CD4-positive, alpha-beta T cell treated with Interleukin-12 subunit alpha and Interleukin-12 subunit beta, for 1 hour (primary cell): ENCODE measurements around the gene FAM20C.

ENCODE experiments used
- DNase-seq: peaks from one replicate; pipeline ENCODE4 v3.0.0-alpha.2; 2020

Gene FAM20C

DNA sequence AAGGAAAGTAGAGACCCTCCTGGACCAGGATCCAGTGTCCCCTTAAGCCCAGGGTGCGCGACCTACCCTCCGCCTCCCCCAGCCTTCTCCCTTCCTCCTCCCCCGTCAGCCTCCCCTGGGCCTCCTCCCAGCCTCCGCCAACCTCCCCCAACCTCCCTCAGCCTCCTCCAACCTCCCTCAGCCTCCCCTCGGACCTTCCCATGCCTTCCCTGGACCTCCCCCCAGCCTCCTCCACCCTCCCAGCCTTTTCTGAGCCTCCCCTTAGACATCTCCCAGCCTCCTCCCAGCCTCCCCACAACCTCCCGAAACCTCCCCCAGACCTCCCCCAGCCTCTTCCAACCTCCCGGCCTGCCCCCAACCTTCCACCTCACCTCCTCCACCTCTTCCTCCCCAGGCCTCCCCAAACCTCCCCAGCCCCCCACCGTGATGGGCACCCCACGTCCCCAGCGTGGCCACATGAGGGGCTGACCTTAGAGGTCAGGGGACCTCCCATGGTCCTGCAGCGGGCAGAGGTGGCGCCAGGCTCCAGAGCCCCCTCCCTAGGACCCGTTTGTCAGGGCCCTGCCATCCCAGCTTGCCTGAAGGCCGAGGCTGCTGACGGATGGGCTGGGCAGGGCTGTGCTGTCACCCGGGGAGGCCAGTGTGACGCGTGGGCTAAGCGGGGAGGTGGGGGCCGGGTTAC lies 18.8 kb downstream of the FAM20C start:
- DNase-seq: no peak

DNA sequence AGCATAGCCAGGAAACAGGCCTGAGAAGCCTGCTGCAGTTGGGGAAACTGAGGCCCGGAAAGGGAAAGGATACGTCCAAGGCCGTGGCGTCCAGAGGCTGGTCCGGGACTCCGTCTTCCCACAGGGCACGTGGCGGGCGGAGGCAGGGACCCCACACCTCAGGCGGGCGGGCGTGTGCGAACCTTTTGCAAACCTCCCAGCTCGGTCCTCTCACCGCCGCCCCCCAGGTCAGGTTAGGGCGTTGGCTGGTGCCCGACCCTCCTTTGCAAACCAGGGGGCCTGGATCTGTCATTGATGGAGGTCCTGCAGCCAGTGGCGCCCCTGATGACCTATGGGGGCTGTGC lies 19.3 kb downstream of the FAM20C start:
- DNase-seq: no peak

DNA sequence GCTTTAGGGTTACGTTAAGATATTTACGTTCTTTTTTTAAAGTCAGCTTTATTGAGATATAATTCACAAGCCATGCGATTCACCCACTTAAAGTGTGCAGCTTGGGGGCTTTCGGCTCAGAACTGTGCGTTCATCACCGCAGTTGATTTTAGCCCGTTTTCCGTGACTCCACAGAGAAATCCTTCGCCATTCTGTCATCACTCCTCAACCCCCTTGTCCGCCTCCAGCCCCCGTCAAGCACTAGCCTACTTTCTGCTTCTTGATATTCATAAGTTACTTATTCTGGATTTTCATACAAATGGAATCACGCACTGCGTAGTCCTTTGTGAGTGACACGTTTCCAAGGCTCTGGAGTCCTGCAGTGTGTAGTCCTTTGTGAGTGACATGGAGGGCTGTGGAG lies 20.4 kb downstream of the FAM20C start:
- DNase-seq: no peak

DNA sequence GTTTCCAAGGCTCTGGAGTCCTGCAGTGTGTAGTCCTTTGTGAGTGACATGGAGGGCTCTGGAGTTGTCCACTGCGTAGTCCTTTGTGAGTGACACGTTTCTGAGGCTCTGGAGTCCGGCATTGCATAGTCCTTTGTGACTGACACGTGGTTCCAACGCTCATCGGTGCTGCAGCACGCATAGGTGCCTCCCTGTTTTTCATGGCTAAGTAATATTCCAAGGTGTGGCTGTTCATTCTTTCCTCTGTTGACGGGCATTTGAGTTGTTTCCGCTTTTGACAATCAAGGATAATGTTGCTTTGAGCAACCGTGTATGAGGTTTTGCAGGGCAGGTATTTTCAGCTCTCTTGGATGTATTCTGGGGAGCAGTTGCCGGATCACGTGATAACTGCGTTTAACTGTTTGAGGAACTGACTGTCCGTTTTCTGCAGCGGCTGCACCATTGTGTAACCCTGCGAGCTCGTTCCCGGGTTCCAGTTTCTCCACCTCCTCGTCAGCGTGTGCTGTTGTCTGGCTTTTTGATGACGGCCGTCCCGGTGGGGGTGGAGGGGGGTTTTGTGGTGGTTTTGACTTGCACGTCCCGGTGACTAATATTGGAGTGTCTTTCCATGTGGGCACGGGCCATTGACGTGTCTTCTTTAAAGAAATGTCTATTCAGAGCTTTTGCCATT lies 21.1 kb downstream of the FAM20C start:
- no peak for DNase-seq

DNA sequence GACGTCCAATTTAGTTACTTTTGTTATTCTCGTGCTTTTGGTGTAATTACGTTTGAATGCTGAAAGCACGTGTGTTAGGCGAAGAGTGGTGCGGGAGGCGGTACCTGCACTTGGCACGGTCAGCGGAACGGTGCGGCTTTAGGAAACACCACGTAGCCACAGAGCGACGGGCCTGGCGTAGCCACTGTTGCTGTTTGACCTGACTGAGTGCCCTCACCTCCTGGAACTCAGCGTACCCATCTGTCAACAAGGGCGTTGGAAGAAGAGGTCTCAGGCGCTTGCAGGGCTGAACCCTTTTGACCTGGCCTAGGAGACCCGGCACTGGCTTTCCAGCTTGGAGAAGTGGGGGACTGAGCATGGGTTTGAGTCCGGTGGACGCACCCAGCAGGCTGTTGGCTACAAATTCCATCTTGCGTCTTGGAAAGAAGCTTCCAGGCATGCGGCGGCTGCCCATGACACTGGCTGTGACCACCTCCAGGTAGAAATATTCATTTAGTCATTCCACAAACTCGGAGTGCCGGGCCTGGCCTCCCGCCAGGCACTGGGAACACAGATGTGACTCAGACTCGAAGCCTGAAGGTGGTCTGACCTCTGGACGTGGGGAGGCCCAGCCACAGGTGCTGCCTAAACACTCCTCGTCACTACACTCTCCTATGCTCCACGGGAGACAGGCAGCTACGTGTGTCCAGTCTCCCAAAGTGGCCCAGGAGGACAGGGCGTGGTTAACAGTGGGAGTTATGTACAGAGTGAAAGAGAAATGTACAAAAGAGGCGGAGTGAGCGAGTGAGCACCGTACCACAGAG lies 22.2 kb downstream of the FAM20C start:
- DNase-seq: no peak

DNA sequence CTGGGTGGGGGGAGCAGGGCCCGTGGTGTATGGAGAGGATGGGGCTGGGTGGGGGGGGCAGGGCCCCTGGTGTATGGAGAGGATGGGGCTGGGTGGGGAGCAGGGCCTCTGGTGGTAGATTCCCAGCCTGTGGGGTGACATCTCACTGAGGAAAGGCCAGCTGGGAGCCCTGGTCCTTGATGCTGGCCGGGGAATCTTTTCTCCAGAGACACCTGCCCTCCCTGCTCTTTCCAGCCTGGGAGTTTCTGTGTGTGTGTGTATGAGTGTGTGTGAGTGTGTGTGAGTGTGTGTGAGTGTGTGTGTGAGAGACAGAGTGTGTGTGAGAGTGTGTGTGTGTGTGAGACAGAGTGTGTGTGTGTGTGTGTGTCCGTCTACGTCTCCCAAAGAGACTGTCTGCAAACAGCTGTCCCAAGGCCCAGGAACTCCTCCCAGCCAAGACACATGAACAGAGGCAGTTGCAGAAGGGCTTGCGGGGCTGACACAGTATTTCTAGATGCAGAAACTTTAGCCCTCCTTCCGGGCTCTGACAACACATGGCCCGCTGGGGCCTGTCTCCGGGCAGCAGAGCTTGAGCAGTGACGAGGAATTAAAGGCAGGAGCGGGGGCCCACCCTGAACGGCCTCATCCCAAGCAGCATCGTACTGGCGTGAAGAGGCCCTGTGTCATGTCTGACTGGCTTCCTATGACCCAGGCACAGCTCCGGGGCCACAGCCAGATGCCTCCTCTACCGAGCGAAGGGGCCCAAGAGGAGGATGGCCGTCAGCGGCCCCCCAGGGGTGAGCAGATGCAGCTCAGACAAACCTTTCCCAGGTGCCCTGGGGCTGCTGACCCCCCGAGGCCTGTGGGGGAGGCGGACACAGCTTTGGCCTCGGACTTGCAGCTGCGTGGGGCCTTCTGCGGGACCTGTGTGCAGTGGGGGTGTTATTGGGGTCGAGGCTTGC lies 24.3 kb downstream of the FAM20C start:
- no peak for DNase-seq

DNA sequence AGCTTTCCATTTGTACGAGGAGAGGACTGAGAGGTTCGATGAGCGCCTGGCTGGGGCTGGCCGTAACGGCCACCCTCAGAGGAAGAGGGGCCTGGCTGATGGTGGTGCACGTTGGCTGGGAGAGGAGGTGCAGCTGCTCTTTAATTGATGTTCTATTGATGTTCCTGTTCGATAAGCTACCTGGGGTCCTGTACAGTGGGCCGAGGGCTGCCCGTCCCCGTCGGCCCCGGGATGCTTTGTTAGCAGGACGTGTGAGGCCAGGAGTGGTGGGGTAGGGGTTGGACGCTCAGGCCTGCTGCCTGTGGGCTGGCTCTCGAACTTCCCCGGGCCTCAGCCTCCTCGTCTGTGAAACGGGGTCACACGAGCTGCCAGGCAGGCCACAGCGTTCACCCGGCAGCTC lies 25.4 kb downstream of the FAM20C start:
- DNase-seq: no peak

DNA sequence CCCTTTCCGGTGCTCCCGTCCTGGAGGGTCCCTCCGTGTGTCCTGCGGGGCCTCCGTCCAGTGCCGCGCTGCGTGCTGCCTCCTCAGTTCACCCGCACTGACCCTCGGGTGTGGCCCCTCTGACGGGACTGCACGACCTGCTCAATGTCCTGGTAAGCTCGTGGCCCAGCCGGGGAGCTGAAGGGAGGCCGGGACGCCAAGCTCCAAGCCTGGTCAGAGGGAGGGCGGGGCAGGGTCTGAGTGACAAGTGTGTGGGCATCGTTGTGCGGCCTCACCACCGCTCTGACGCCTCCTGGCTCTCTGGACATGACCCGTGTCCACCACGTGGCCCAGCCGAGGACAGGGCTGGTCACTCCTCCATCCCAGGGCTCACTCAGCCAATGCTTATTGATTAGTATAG lies 25.9 kb downstream of the FAM20C start:
- DNase-seq: no peak

DNA sequence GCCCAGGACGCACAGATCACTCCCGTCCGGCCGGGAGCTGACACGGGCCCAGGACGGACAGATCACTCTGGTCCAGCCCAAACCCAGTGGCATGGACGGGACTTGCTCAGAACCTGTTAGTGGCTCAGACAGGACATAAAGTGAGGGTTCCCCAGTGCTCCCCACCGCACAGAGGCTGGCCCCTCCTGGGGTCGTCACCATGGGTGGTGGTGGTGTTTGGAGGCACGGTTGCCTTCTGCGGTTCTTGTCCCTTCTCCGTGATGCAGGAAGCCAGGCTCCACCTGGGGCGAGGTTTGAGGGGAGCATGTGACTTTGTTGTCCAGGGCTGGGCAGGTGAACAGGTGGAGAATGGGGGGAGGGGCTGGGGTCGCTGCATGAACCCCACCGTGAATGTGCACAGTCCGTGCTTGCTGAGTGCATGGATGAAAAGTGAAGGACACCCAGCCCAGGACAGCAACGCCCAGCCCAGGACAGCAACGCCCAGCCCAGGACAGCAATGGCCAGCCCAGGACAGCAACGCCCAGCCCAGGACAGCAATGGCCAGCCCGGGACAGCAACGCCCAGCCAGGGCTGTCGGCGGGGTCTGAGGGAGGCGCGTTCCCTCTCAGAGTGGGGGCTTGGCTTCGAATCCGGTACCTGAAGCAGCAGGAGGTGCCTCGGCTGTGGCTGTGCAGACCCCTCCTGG lies 26.7 kb downstream of the FAM20C start:
- DNase-seq: no peak

DNA sequence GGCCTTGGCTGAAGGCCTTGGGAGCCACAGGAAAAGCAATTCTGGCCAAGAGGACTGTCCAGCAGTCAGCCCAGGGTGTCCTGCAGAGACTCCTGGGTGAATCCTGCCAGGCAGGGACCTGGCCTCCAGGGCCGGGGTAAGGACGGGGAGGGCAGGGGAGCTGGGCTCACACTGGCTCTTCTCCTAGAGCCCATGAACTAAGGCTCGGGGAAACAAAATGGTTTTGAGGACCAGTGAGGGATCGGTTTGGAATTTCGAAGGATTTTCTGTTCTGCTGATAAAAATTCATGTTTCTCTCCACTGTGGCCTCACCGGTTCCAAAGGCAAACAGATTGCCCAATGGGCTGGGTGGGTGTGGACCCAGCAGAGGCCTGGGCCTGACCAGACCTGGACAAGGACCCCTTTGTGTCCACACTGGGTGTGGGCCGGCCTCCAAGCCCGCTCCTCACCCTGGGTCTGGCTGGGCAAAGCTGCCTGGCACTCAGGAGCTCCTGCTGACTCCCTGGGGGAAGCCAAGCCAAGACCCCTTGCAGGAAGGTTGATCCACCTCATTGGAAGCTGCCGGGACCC lies 27.3 kb downstream of the FAM20C start:
- DNase-seq: no peak

DNA sequence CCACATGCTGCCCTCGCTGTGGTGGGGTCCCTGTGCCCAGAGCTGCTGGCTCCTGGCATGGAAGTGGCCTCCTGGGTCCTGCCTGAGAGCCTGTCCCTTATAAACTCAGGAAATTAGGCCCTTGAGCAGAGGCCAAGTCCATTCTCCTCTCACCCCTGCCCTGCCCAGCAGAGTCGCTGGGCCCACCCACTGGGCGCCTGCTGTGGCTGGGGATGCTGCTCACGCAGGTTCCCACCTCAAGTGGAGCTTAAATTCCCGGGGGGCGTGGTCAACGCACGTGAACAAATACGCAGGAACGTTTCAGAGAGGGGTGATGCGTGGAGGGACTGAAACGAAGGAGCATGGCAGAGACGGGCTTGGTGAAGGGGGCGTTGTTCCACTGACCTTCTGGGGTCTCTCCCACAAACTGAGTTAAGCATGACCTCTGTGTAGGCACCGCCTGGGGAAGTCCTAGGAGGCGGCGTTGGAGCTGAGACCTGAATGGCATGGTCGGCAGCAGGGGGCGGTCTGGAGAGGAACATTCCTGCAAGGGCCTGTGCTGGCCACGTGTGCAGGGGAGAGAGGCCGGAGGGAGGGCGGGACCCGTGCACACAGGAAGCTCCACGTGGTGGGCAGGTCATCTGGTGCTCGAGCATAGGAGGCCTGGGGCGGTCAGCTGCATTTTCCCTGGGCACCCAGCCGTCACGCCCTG lies 27.9 kb downstream of the FAM20C start:
- no peak for DNase-seq

DNA sequence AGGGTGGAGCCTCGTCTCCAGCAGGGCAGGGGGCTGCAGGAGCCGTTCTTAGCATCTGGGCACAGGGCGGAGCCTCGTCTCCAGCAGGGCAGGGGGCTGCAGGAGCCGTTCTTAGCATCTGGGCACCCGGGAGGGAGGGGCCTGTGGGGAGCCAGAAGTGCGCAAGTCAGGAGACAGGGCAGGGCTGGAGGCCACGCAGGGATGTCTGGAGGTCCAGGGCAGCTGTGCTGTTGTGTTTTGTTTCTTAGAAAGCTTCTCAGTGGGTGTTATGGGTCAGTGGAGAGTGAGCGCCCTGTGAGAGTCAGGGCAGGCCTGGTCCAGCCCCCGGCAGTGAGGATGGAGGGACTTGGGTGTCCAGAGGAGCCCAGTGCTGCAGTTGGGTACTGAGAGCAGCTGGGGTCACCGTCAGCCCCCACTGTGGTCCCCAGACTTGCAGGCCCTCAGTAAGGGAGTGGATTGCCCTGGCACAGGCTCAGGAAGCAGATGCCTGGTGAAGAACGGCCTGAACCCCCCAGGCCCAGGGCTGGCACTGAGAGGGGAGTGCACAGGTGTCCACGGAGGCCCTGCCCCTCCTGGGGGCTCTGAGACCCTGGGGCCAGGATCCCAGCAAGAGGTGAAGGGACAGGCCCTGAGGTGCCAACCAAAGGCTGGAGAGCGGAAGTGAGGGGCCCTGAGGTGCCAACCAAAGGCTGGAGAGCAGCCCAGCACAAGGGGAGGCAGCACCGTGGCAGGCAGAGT lies 29.8 kb downstream of the FAM20C start:
- no peak for DNase-seq

DNA sequence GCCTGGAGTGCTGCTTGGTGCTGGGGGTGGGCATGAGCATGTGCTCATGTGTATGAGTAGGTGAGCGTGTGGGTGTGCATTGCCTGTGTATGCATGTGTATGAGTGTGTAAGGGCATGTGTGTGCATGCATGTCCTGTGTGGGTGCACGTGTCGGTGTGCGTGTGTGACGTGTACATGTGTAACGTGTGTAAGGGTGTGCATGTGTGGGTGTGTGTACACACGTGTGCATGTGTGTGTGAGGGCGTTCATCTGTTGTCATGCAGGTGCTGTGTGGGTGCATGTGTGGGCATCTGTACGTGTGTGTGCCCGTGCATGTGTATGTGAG lies 30.3 kb downstream of the FAM20C start:
- DNase-seq: no peak

DNA sequence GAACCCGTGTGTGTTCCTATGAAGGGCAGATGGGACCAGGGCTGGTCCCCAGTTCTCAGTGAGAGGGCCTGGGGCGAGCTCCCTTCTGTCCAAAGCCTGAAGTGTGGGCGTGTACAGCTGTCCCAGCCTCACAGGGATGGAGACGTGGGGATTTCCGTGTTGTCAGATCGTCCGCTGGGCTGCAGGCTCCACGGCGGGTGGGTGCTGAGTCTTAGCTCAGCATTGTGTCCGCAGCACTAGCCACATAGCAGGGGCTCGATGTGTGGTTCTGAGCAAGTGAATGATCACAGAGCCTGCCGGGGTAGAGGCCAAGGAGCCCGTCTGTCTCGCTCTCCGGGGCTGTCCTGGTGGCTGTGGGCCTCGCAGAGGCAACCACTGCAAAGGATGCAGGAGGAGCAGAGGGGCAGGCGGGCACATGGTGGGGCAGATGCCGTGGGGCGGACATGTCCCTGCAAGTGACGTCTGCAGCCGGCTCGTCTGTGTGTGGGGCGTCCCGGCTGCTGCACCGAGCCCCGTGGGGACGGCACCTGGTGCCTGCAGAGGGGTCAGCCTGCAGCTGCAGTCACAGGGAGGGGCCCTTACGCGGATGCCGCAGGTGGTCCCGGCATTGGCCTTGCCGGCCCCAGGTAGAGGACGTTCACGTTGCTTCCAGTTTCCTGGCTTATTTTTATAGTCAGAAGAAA lies 30.9 kb downstream of the FAM20C start:
- no peak for DNase-seq

DNA sequence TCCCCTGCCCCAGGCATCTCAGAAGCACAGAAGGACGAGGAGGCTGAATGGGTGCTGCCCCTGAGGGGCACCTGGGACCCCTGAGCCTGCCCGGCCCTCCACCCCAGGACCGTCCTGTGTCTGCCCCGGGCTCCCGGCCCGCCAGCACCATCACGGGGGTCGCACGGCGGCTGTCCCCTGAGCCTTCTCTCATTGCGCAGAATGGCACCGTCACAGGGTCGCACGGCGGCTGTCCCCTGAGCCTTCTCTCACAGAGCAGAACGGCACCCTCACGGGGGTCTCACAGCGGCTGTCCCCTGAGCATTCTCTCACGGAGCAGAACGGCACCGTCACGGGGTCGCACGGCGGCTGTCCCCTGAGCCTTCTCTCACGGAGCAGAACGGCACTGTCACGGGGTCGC lies 31.5 kb downstream of the FAM20C start:
- no peak for DNase-seq

DNA sequence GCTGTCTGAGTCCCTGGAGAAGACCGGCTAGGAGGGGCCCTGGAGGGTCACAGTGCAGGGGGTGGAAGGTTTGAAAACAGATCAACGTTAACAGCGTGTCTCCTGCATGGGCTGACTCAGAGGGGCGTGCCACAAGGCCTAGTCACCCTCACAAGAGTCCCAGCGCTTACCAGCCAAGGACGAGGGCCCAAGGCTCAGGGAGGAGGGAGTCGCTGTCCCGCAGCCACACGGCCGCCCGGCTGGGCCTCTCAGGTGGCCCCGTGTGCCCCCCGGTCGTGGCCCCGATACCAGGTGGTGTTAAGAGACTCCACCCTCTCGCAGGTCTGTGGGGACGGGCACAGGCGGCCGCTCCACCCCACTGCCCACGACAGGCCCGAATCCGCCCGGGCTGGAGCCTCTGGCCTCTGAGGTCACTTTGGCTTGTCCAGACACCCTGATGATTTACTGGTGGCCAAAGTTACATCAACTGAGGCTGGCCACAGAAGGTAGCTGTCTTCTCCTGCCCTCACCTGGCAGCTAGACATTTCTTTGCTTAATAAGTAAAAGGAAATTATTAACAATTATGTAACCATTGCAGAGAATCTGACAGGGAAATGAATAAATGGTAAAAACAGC lies 34.0 kb downstream of the FAM20C start:
- DNase-seq: no peak

DNA sequence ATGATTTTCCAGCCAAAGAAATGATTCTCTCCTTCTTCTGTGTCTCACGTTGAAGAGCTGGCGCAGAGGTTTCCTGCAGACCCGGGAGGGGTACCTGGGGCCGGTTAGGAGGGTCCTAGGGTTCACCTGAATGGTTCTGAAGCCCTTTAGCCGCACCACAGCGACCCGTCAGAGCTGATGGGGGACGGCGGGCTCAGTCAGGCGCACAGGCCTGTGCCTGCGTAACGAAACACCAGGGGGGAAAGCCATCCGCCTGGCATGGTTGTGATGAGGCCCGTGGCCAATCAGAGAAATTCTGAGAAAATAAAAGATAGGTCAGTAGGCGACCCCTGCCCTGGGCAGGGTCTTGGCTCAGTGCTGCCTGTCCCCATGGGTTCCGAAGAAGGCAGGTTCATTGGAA lies 35.6 kb downstream of the FAM20C start:
- DNase-seq: no peak

DNA sequence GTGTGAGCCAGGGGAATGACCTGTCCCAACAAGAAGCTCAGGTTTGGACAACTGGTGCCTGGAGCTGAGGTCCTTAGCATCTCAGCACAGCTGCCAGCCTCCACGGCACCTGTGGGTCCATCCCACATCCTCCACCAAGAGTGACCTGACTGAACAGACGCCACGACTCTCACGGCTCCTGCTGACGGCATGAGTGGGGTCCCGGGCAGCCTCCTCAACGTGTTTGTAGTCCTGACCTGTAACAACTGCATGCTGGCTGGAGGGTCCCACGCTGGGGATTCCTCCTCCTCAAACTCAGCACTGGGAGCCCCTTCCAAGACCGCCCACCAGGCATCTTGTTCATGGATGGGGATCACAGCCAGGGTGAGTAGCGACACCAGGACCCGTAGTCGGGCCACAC lies 36.2 kb downstream of the FAM20C start:
- no peak for DNase-seq

DNA sequence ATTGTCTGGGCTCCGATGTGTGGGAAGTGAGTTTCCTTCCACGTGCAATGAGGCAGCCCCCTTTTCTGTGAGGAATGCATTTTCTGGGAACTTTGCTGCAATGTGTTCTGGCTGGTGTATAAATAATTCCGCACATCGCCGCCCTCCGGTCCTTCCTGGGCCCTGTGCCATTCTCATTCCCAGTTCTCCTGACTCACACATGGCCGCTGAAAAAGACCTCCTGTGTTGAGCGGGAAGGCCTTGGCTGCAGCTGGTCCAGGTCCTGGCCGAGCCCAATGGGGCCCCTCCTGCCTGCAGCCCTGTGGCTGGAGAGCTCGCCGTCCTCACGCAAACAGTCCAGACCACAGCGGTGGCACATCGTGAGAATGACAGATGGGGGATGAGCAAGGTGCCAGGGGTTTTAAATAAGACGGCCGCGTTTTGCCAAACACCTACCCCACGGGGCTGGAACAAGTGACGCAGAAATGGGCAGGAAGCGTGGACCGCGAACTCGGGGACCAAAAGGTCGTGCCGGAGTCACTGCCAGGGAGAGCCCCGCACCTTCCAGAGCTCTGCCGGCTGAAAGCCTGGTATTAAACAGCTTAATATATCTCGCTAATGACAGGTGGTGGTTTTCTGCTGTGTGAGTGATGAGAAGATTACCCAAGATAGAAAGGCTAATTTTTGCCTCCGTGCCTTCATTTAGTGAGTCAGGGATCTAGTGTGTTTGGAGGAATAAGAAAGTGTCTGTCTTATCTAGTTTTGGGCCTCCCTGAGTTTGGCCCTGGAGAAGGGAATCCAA lies 37.0 kb downstream of the FAM20C start:
- DNase-seq: no peak
